H1 (cell line): ENCODE measurements around the gene CAST. TPM values are rescaled to one million over a fixed set of nuclear protein-coding genes. Genes with fewer than 3 reads are reported as not detected.

Experiments
- CTCF ChIA-PET: fragments of 300-600 bp; sonication (Branson Sonifier 250); formaldehyde crosslinking; loops from one replicate; lab custom pipeline; 2021; ENCODE audit not compliant: partially characterized antibody; lab: Charles Lee
- POLR2A ChIA-PET: fragments of 300-600 bp; sonication (Branson Sonifier 250); formaldehyde crosslinking; loops from one replicate; lab custom pipeline; 2021; ENCODE audit warnings: inconsistent platforms; ENCODE audit not compliant: partially characterized antibody; lab: Charles Lee
- DNase-seq, 2 experiments: peaks; one replicate each; pipeline versions ENCODE4 v3.0.0 to v3.0.0-alpha.2; 2010 to 2022; ENCODE audit warnings: low spot score in 2 of 2, low read depth in 1 of 2, mixed read lengths in 1 of 2
- FAIRE-seq: peaks from 2 replicates; lab custom pipeline; 2011; peaks lifted over from hg19 to GRCh38; lab: Jason Lieb, UNC
- H2AFZ ChIP-seq: 2 replicates; pipeline ENCODE4 v1.8.1; 2012; ENCODE audit warnings: low read length, inconsistent platforms
- H2AK5ac ChIP-seq: 2 replicates; pipeline ENCODE4 v1.6.1; 2013; ENCODE audit warnings: low read depth, low read length
- H2BK120ac ChIP-seq: replicated peaks from 2 replicates; pipeline ENCODE3; 2013; ENCODE audit warnings: low read depth, low read length, inconsistent platforms
- H2BK12ac ChIP-seq: 2 replicates; pipeline ENCODE4 v1.6.1; 2013; ENCODE audit warnings: low read depth, low read length
- H2BK15ac ChIP-seq: 2 replicates; pipeline ENCODE4 v1.6.1; 2013; ENCODE audit warnings: low read length
- H2BK20ac ChIP-seq: 2 replicates; pipeline ENCODE4 v1.6.1; 2013; ENCODE audit warnings: low read length
- H2BK5ac ChIP-seq: 2 replicates; pipeline ENCODE4 v1.6.1; 2013; ENCODE audit warnings: low read depth, low read length
- H3K14ac ChIP-seq: 2 replicates; pipeline ENCODE4 v1.6.1; 2013; ENCODE audit warnings: inconsistent platforms; ENCODE audit not compliant: insufficient read length
- H3K18ac ChIP-seq: 2 replicates; pipeline ENCODE4 v1.6.1; 2013; ENCODE audit warnings: low read length; ENCODE audit errors: extremely low read depth
- H3K23ac ChIP-seq: 2 replicates; pipeline ENCODE4 v1.6.1; 2013; ENCODE audit warnings: inconsistent platforms; ENCODE audit not compliant: insufficient read length
- H3K23me2 ChIP-seq: 2 replicates; pipeline ENCODE4 v1.6.1; 2013; ENCODE audit warnings: low read depth, low read length
- H3K27ac ChIP-seq: 2 replicates; pipeline ENCODE4 v1.6.1; 2011; ENCODE audit warnings: low read depth, low read length, inconsistent platforms
- H3K27me3 ChIP-seq, 4 experiments: replicated peaks in 1 of 4; 1 replicate in 1 of 4; 2 replicates in 3 of 4; pipeline versions ENCODE4 v1.6.1 to v1.8.1; 2011 to 2013; ENCODE audit warnings: low read length in 3 of 4, mild to moderate bottlenecking in 3 of 4, inconsistent platforms in 2 of 4, mixed read lengths in 2 of 4, moderate library complexity in 1 of 4; ENCODE audit not compliant: control insufficient read depth in 3 of 4, insufficient read depth in 3 of 4; ENCODE audit errors: extremely low read depth in 1 of 4
- H3K36me3 ChIP-seq, 4 experiments: 2 replicates each; pipeline versions ENCODE4 v1.6.1 to v1.8.1; 2011 to 2013; ENCODE audit warnings: mild to moderate bottlenecking in 4 of 4, low read length in 3 of 4, moderate library complexity in 2 of 4, control low read depth in 1 of 4, inconsistent platforms in 1 of 4; ENCODE audit not compliant: insufficient read depth in 4 of 4, control insufficient read depth in 2 of 4
- H3K4ac ChIP-seq: replicated peaks from 2 replicates; pipeline ENCODE3; 2013; ENCODE audit warnings: low read length, low read depth, mixed read lengths, inconsistent platforms; ENCODE audit not compliant: insufficient read length
- H3K4me1 ChIP-seq, 4 experiments: replicated peaks in 1 of 4; 1 replicate in 1 of 4; 2 replicates in 3 of 4; pipeline versions ENCODE4 v1.6.1 to v1.8.1; 2011 to 2013; ENCODE audit warnings: low read length in 3 of 4, inconsistent platforms in 2 of 4, mixed read lengths in 1 of 4; ENCODE audit not compliant: insufficient read depth in 4 of 4, control insufficient read depth in 3 of 4
- H3K4me2 ChIP-seq, 2 experiments: 2 replicates each; pipeline versions ENCODE4 v1.6.1 to v1.8.1; 2011 to 2013; ENCODE audit warnings: low read depth in 2 of 2, low read length in 2 of 2, control low read depth in 1 of 2, inconsistent platforms in 1 of 2, mild to moderate bottlenecking in 1 of 2; ENCODE audit not compliant: insufficient read depth in 1 of 2
- H3K4me3 ChIP-seq, 4 experiments: fragments of 200-600, 300-600 bp in 1 of 4; sonication (generic), shearing (Covaris generic), sonication (Bioruptor Twin) in 1 of 4; 2 replicates each; pipeline versions ENCODE4 v1.5.1 to v1.8.1; 2011 to 2016; ENCODE audit warnings: low read length in 4 of 4, low read depth in 3 of 4, control low read depth in 2 of 4, inconsistent platforms in 2 of 4, mild to moderate bottlenecking in 2 of 4, mixed read lengths in 1 of 4, moderate library complexity in 1 of 4; ENCODE audit not compliant: insufficient read depth in 2 of 4; ENCODE audit errors: extremely low read depth in 1 of 4
- H3K56ac ChIP-seq: replicated peaks from 2 replicates; pipeline ENCODE3; 2013; ENCODE audit warnings: low read depth, mild to moderate bottlenecking, mixed read lengths, low read length, inconsistent platforms; ENCODE audit not compliant: insufficient read length
- H3K79me1 ChIP-seq: 2 replicates; pipeline ENCODE4 v1.6.1; 2013; ENCODE audit warnings: low read depth, low read length, control low read depth
- H3K79me2 ChIP-seq, 2 experiments: 2 replicates each; pipeline versions ENCODE4 v1.6.1 to v1.8.1; 2012 to 2013; ENCODE audit warnings: low read length in 2 of 2, mild to moderate bottlenecking in 2 of 2, inconsistent platforms in 1 of 2; ENCODE audit not compliant: insufficient read depth in 2 of 2, control insufficient read depth in 1 of 2
- H3K9ac ChIP-seq, 4 experiments: replicated peaks in 1 of 4; 1 replicate in 1 of 4; 2 replicates in 3 of 4; pipeline versions ENCODE4 v1.6.1 to v1.8.1; 2011 to 2013; ENCODE audit warnings: low read depth in 3 of 4, low read length in 3 of 4, control low read depth in 2 of 4, mild to moderate bottlenecking in 2 of 4, moderate library complexity in 2 of 4, inconsistent platforms in 1 of 4; ENCODE audit errors: extremely low read depth in 1 of 4
- H3K9me3 ChIP-seq, 2 experiments: 2 replicates each; pipeline versions ENCODE4 v1.6.1 to v1.8.1; 2012 to 2013; ENCODE audit warnings: mild to moderate bottlenecking in 2 of 2, moderate library complexity in 2 of 2, control low read depth in 1 of 2, inconsistent platforms in 1 of 2, low read depth in 1 of 2, low read length in 1 of 2, mixed read lengths in 1 of 2; ENCODE audit not compliant: insufficient read depth in 2 of 2
- H4K20me1 ChIP-seq, 2 experiments: replicated peaks in 1 of 2; 2 replicates each; pipeline versions ENCODE3 to v1.8.1; 2011 to 2013; ENCODE audit warnings: inconsistent platforms in 2 of 2, low read length in 2 of 2, mild to moderate bottlenecking in 1 of 2; ENCODE audit not compliant: insufficient read depth in 2 of 2, control insufficient read depth in 1 of 2
- H4K5ac ChIP-seq: 2 replicates; pipeline ENCODE4 v1.6.1; 2013; ENCODE audit warnings: low read length, low read depth, mixed read lengths, inconsistent platforms; ENCODE audit not compliant: insufficient read length
- H4K8ac ChIP-seq: 2 replicates; pipeline ENCODE4 v1.8.0; 2013; ENCODE audit warnings: mild to moderate bottlenecking, moderate library complexity, low read length, inconsistent platforms; ENCODE audit not compliant: insufficient read depth; ENCODE audit errors: extremely low read depth
- H4K91ac ChIP-seq: replicated peaks from 2 replicates; pipeline ENCODE3; 2013; ENCODE audit warnings: low read length, mixed read lengths, inconsistent platforms; ENCODE audit not compliant: insufficient read length
- CHD2 ChIP-seq: IDR thresholded peaks from 2 replicates; pipeline ENCODE4 v1.6.1; 2012; ENCODE audit warnings: low read length, improper control_type of control experiment
- POU5F1 ChIP-seq: IDR thresholded peaks from 2 replicates; pipeline ENCODE4 v1.6.1; 2011; ENCODE audit warnings: low read depth, mild to moderate bottlenecking, low read length, moderate library complexity
- RBBP5 ChIP-seq: IDR thresholded peaks from 2 replicates; pipeline ENCODE4 v1.7.1; 2012; ENCODE audit warnings: low read depth, mild to moderate bottlenecking, inconsistent platforms, low read length, moderate library complexity, borderline replicate concordance
- SIX5 ChIP-seq: IDR thresholded peaks from 2 replicates; pipeline ENCODE4 v1.6.1; 2011; ENCODE audit warnings: mild to moderate bottlenecking, low read depth, low read length
- SP2 ChIP-seq: IDR thresholded peaks from 2 replicates; pipeline ENCODE4 v1.6.1; 2012; ENCODE audit warnings: mild to moderate bottlenecking, low read length, inconsistent platforms
- WGBS, 2 experiments: shearing (Covaris generic) in 1 of 2; methylation state at CpG; one replicate each; pipeline versions ENCODE4 v1.1.6 to v1.1.7; 2013 to 2015; ENCODE audit warnings: low lambda C conversion rate in 2 of 2, mixed read lengths in 2 of 2, inconsistent platforms in 1 of 2, low coverage in 1 of 2, missing lambda C conversion rate in 1 of 2; ENCODE audit not compliant: insufficient replicate concordance in 2 of 2, insufficient coverage in 1 of 2, insufficient read length in 1 of 2; ENCODE audit errors: extremely low coverage in 1 of 2, missing lambda C conversion rate in 1 of 2; 5-methylcytosine and 5-hydroxymethylcytosine counted together
- polyA plus RNA-seq, 7 experiments: library from polyadenylated mRNA; depleted of rRNA in 3 of 7; stranded (reverse) in 5 of 7; unstranded in 2 of 7; fragments of >200 nt in 5 of 7; fragments of 200-250 nt in 2 of 7; gene quantifications; 1 replicate in 5 of 7; 2 replicates in 1 of 7; 4 replicates in 1 of 7; pipeline versions ENCODE4 v1.2.1 to v1.2.3, GENCODE V29; 2011 to 2013; ENCODE audit warnings: missing spikeins in 2 of 7, mixed read lengths in 2 of 7
- total RNA-seq: library from RNA; stranded (reverse); fragmentation: NEBNext Ultra II Directional; extraction: Animal tissue kit (Norgen Biotek cat#: 25700); gene quantifications from 2 replicates; pipeline ENCODE4 v1.2.1, GENCODE V29; 2021
- TF ChIP-seq, protein P1 (sequence below), 3 experiments: IDR thresholded peaks; 1 replicate in 2 of 3; 2 replicates in 1 of 3; pipeline versions ENCODE4 v1.5.1 to v1.6.1; 2011; ENCODE audit warnings: low read length in 3 of 3, mild to moderate bottlenecking in 3 of 3, inconsistent platforms in 2 of 3, low read depth in 1 of 3, moderate library complexity in 1 of 3; ENCODE audit not compliant: insufficient read depth in 1 of 3; ENCODE audit errors: control extremely low read depth in 1 of 3

CAST gene
- total and polyA plus RNA-seq, 2 of the 8 experiments (the other 6 are each of a cell fraction or from before 2014, with no cell fraction given) = 9.0 to 48.2 TPM

DNA sequence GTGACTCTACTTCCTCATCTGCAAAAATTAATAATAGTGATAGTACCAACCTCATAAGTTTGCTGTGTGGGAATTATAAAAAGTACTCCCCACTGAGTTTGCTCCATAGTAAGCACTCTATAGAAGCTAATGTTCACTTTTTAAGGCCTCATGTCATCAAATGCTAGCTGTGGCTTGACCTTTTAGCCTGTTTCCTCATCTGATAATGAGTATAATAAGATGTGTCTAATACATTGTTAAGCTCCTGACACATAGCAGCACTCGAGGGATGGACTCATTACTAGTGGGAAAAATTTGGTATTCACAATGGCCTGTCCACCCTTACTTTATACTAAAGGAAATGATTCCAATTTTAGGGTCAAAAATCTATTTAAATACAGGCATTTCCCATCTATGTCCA, 26.1 kb upstream of the CAST start:
- Histone ChIP-seq H3K36me3 (no peaks in the 10 kb centered on the region), H2BK15ac (no peak overlapping the region), H3K27ac (no peak overlapping the region), H4K91ac (no peak overlapping the region), H3K9me3 (no peaks in the 10 kb centered on the region), H3K27me3 (no peaks in the 10 kb centered on the region), H3K9ac (no peak overlapping the region), H3K23me2 (no peaks in the 10 kb centered on the region), H4K5ac (no peak overlapping the region), H2BK20ac (no peak overlapping the region), H2AFZ (no peak overlapping the region), H3K23ac (no peak overlapping the region), H3K18ac (no peak overlapping the region), H4K8ac (no peak overlapping the region), H3K4me1 (peaks cover 0 to 3% (median 0%) of the 10 kb centered on the region in 4 experiments; a peak in 2 of 7 replicates), H3K4me3 (no peak overlapping the region), H4K20me1 (no peaks in the 10 kb centered on the region), H3K56ac (no peak overlapping the region), H2BK120ac (no peak overlapping the region), H3K4me2 (no peak overlapping the region)
- POLR2A ChIA-PET = no interaction called here
- WGBS, 2 experiments = 84% methylated on average over 1 of the region's 1 CpG; no CpG with 5 or more reads in 1 of the 2 experiments
- DNase-seq = no peak
- TF ChIP-seq POU5F1 (no peak), SP2 (no peak), CHD2 (no peak), RBBP5 (no peak), SIX5 (no peak)
- TF ChIP-seq, protein P1, sequence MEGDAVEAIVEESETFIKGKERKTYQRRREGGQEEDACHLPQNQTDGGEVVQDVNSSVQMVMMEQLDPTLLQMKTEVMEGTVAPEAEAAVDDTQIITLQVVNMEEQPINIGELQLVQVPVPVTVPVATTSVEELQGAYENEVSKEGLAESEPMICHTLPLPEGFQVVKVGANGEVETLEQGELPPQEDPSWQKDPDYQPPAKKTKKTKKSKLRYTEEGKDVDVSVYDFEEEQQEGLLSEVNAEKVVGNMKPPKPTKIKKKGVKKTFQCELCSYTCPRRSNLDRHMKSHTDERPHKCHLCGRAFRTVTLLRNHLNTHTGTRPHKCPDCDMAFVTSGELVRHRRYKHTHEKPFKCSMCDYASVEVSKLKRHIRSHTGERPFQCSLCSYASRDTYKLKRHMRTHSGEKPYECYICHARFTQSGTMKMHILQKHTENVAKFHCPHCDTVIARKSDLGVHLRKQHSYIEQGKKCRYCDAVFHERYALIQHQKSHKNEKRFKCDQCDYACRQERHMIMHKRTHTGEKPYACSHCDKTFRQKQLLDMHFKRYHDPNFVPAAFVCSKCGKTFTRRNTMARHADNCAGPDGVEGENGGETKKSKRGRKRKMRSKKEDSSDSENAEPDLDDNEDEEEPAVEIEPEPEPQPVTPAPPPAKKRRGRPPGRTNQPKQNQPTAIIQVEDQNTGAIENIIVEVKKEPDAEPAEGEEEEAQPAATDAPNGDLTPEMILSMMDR (IDR thresholded peaks at IDR 0.05; ENCODE audit: control extremely low read depth in 1 of 3, insufficient read depth in 1 of 3, low read depth in 1 of 3, low read length in 3 of 3) = no peak
- TF ChIP-seq, all 59 proteins: peak for 0
- no peak overlapping the region for H3K4ac ChIP-seq
- H2BK12ac ChIP-seq = no peak overlapping the region
- H3K14ac ChIP-seq = no peak overlapping the region
- H3K79me2 ChIP-seq = no peaks in the 10 kb centered on the region
- H2AK5ac ChIP-seq = no peak overlapping the region
- no peak for FAIRE-seq
- no peak overlapping the region for H2BK5ac ChIP-seq
- CTCF ChIA-PET = interaction anchor here (0.8 to 2.0 kb wide), 5 partner anchors 19 to 525 kb away, joined by 3 to 7 read pairs (median 4); no protein-coding TSS in a partner anchor
- no peaks in the 10 kb centered on the region for H3K79me1 ChIP-seq
